Spinal cord (tissue), 10 donors: ENCODE data around the gene EVI5. TPM values are rescaled to one million over a fixed set of nuclear protein-coding genes. Genes with fewer than 3 reads are reported as not detected.
"Not testable (repeated sequence)": the region's sequence is repeated elsewhere in the genome, so short reads cannot be mapped to it uniquely, and the experiment has no call there.

Experiments
- DNase-seq, 6 donors: peaks; one replicate each; pipeline versions ENCODE4 v3.0.0 to v3.0.0-alpha.2; 2013 to 2015; ENCODE audit warnings: low spot score in 6 of 6, low read depth in 4 of 6
- H3K27ac ChIP-seq: one replicate; pipeline ENCODE4 v1.5.1; 2013; ENCODE audit warnings: low read depth, low read length, control low read depth
- H3K27me3 ChIP-seq: one replicate; pipeline ENCODE4 v1.6.1; 2013; ENCODE audit warnings: low read length; ENCODE audit not compliant: control insufficient read depth, insufficient read depth
- H3K36me3 ChIP-seq: one replicate; pipeline ENCODE4 v1.6.1; 2013; ENCODE audit warnings: low read length; ENCODE audit not compliant: control insufficient read depth, insufficient read depth
- H3K4me1 ChIP-seq: one replicate; pipeline ENCODE4 v1.6.1; 2013; ENCODE audit warnings: low read length; ENCODE audit not compliant: control insufficient read depth, insufficient read depth
- H3K4me3 ChIP-seq: one replicate; pipeline ENCODE4 v1.5.1; 2013; ENCODE audit warnings: low read depth, low read length, control low read depth
- H3K9me3 ChIP-seq: one replicate; pipeline ENCODE4 v1.6.1; 2013; ENCODE audit warnings: low read length; ENCODE audit not compliant: control insufficient read depth, insufficient read depth
- WGBS: methylation state at CpG from one replicate; pipeline ENCODE4 v1.1.5; 2013; ENCODE audit warnings: missing lambda C conversion rate; ENCODE audit not compliant: insufficient coverage; 5-methylcytosine and 5-hydroxymethylcytosine counted together
- polyA plus RNA-seq, 2 donors: library from polyadenylated mRNA; unstranded; fragments of 120-200 nt; gene quantifications; one replicate each; pipeline ENCODE4 v1.2.1, GENCODE V29; 2013; ENCODE audit not compliant: insufficient read length in 2 of 2
- total RNA-seq, 2 donors: library from RNA; depleted of rRNA in 1 of 2; stranded (reverse); fragments of 120-200 nt in 1 of 2; fragments of >200 nt in 1 of 2; gene quantifications; one replicate each; pipeline versions ENCODE4 v1.2.3 to v1.2.4, GENCODE V29; 2013 to 2014
- donor health status: healthy.

The EVI5 gene
- total and polyA plus RNA-seq, 4 donors: 18.9 to 80.5 (median 41.8) TPM

DNA sequence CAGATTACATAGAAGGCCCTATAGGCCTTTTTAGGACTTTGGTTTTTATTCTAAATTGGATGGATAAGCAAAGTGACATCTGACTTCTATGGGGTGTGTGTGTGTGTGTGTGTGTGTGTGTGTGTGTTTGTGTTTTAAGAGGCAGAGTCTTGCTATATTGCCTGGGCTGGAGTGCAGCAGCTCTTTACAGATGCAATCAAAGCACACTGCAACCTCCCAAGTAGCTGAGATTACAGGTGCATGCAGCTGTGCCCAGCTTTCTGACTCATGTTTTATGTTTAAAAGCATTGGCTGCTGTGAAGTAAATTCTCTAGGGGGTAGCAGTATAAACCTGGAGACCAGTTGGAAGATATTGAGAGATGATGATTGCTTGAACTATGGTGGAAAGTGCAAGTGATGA, 12.4 kb upstream of the EVI5 start:
- H3K27me3 ChIP-seq: no peaks in the 10 kb centered on the region
- H3K27ac ChIP-seq: peak overlapping the region; percentile 65
- no peak for DNase-seq
- H3K4me1 ChIP-seq: no peaks in the 10 kb centered on the region
- H3K9me3 ChIP-seq: peaks cover 1% of the 10 kb centered on the region
- H3K4me3 ChIP-seq: no peak overlapping the region
- no peaks in the 10 kb centered on the region for H3K36me3 ChIP-seq

DNA sequence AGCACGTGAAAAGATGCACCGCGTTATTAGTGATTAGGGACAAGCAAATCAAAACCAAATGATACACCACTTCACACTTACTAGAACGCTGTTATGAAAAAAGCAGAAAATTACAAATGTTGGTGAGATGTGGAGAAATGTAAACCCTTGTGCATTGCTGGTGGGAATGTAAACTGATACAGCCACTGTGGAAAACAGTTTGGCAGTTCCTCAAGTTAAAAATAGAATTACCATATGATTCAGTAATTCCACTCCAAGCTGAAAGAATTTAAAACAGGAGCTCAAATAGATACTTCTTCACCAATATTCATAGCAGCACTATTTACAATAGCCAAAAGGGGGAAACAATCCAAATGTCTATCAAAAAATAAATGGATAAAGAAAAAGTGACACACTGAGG, 10.3 kb upstream of the EVI5 start:
- Histone ChIP-seq H3K4me3 (no peak overlapping the region), H3K9me3 (peaks cover 1% of the 10 kb centered on the region), H3K36me3 (no peaks in the 10 kb centered on the region), H3K4me1 (no peaks in the 10 kb centered on the region), H3K27ac (no peak overlapping the region), H3K27me3 (no peaks in the 10 kb centered on the region)
- no CpG with 5 or more reads among the region's 4 CpGs for WGBS
- peak in 1 of 6 donors; percentile 59 for DNase-seq

DNA sequence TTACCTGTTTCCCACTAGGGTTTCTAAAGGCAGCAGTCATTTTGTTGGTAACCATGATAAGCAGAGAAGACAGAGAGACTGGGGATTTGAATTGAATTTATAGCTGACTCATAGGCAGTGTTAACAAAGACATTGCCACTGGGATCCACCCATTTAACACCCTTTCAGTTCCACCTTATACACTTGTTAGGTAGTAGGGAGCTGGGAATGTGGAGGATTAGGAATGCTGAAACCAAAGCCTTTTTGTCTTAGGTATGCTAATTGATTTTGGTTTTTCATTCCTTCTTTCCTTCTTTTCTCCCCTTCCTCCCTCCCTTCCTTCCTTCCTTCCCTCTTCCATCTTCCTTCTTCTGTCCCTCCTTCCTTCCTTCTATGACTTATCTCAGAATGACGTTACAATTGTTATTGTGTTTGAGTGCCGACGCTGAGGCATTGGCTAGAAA, 7.5 kb upstream of the EVI5 start:
- no peak overlapping the region for H3K4me3 ChIP-seq
- no peaks in the 10 kb centered on the region for H3K4me1 ChIP-seq
- no CpG with 5 or more reads among the region's 3 CpGs for WGBS
- DNase-seq: peak in 1 of 6 donors; percentile 6
- H3K27me3 ChIP-seq: no peaks in the 10 kb centered on the region
- H3K9me3 ChIP-seq: peaks cover 1% of the 10 kb centered on the region
- H3K27ac ChIP-seq: no peak overlapping the region
- no peaks in the 10 kb centered on the region for H3K36me3 ChIP-seq

DNA sequence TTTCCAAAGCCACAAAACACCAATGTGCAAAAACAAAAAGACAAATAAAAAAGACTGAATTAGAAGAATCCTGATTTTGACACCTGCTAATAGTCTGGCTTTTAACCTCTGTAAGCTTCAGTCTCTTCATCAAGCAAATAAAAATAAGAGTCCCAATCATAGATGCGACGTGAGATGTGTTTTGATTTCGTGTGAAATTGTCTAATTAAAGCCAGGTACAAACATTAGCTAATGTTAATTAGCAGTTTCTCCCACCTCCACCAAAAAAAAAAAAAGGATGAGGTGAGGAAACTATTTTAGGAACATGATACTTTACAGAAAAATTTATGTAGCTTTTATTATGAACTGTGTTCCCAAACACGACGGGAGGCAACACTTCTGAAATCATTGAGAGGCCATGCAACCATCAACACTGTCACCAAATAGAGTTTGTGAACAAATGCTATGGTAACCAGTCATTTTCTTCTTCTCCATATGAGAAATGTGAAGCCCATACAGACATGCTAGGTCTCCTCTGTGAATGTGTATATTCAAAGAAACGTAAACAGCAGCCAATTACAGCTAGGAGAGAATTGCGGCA, 6.7 kb upstream of the EVI5 start:
- no peaks in the 10 kb centered on the region for H3K4me1 ChIP-seq
- H3K27ac ChIP-seq: no peak overlapping the region
- H3K9me3 ChIP-seq: peaks cover 1% of the 10 kb centered on the region
- no peaks in the 10 kb centered on the region for H3K36me3 ChIP-seq
- WGBS: no CpG with 5 or more reads among the region's 7 CpGs
- H3K27me3 ChIP-seq: no peaks in the 10 kb centered on the region
- DNase-seq: no peak
- H3K4me3 ChIP-seq: no peak overlapping the region

DNA sequence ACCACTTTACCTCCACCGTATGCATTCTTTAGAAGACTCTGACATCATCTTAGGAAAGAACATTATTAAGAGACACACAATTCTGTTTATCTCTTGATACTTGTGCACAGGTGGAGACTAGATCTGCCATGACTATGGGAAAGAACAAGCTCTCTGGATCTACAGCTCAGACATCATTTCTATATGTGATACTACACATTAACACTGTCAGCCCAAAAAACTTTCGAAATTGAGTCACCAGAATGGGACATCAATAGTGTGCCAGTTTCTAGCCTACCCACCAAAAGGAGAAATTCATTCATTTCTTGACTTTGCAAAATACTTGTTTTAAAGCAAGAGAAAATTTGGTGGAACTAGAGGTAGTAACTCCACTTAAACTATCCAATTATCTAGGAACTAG, 6.0 kb upstream of the EVI5 start:
- no peaks in the 10 kb centered on the region for H3K36me3 ChIP-seq
- H3K4me3 ChIP-seq: no peak overlapping the region
- peaks cover 1% of the 10 kb centered on the region for H3K9me3 ChIP-seq
- no CpG with 5 or more reads among the region's 2 CpGs for WGBS
- no peaks in the 10 kb centered on the region for H3K27me3 ChIP-seq
- peaks cover under 1% of the 10 kb centered on the region for H3K4me1 ChIP-seq
- DNase-seq: no peak
- H3K27ac ChIP-seq: no peak overlapping the region

DNA sequence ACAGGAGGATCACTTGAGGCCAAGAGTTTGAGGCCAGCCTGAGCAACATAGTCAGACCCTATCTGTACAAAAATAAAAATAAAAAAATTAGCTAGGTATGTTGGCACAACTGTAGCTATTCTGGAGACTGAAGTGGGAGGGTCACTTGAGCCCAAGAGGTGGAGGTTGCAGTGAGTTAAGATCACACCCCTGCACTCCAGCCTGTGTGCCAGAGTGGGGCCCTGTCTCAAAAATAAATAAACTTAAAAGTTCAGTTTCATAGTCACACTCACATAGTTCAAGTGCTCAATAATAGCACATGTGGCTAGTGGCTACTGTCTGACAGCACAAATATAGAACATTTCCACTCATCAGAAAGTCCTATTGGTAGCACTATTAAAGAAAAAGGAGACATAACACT, 5.2 kb upstream of the EVI5 start:
- no peak for DNase-seq
- Histone ChIP-seq H3K4me3 (no peak overlapping the region), H3K27ac (no peak overlapping the region), H3K4me1 (peaks cover 8% of the 10 kb centered on the region), H3K27me3 (no peaks in the 10 kb centered on the region), H3K36me3 (no peaks in the 10 kb centered on the region), H3K9me3 (peaks cover 1% of the 10 kb centered on the region)

DNA sequence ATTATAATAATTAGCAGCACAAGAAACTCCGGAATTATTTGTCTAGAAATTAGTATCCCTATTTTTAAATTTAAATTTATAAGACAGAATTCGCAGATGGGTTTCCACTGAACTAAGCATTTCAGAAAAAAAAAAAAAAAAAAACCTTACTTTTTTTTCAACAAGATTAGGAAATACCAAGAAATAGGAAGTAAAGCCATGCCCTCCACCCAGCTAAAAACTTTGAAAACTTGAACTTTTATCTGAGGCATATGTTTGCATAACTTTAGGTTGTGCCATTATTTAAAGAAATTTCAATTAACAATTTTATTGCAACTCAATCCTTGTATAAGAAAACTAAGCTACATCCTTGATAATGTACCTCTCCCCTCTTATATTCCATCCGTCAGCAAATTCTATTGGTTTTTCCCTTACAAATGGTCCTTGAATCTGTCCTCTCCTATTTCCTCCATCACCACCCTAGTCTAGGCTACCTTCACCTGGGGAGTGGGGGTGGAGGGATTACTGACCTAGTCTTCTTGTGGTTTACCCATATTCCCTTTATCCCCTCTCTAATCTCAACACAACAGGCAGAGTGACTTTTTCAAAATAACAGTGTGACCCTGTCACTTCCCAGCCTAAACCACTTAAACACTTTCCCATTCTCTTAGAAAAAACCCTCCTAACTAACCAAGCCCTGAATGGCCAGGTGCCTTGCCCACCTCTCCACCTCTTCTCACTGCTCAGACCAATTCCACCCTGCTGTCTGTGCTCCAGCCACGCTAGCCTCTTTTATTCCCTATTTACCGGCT, 1.4 kb upstream of the EVI5 start:
- 56% methylated on average over 2 of the region's 5 CpGs for WGBS
- DNase-seq: no peak
- peaks cover 19% of the 10 kb centered on the region for H3K4me1 ChIP-seq
- no peak overlapping the region for H3K27ac ChIP-seq
- no peaks in the 10 kb centered on the region for H3K27me3 ChIP-seq
- H3K36me3 ChIP-seq: no peaks in the 10 kb centered on the region
- no peak overlapping the region for H3K4me3 ChIP-seq
- H3K9me3 ChIP-seq: no peaks in the 10 kb centered on the region

DNA sequence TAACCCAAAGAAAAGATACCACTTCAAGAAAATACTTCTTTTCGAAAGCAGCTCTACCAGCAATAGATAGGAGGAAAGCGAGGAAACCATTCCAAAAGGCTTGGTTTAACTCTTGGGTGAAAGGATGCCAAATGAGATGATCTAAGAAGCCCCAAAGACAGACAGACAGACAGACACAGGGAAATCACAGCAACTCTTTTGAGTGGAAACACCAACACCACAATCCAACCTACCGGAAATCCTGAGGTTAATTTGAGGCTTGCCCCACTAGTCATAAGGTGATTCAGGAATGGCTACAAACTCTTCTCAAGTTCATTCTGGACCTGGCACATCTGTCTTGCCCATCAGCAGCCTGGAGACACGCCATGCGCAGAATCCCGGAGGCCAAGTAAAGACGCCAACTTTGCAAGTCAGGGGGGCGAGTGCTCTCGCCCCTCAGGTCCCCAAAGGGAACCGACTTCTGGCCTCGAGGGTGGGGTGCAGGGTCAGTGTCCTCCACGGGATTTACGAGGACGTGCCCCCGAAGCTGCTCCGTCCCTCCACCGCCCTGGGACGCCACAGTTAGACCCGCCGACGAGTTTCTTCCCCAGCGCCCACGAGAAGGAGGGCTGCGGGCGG, 778 bp downstream of the EVI5 start:
- Histone ChIP-seq H3K36me3 (no peaks in the 10 kb centered on the region), H3K27ac (peak overlapping the region; percentile 94), H3K27me3 (no peaks in the 10 kb centered on the region), H3K4me3 (peak overlapping the region; percentile 89), H3K9me3 (no peaks in the 10 kb centered on the region), H3K4me1 (peaks cover 19% of the 10 kb centered on the region)
- 0% methylated on average over 22 of the region's 25 CpGs for WGBS
- DNase-seq: peak in 5 of 6 donors; percentile 22 to 72 (median 53)

DNA sequence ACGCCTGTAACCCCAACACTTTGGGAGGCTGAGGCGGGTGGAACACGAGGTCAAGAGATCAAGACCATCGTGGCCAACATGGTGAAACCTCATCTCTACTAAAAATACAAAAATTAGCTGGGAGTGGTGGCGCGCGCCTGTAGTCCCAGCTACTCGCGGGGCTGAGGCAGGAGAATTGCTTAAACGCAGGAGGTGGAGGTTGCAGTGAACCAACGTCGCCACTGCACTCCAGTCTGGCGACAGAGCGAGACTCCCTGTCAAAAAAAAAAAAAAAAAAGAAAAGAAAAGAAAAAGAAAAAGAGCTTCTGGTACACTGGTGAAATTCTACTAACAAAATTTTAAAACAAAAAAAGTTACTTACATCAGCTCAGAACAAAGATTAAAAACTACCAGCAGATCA, 1.4 kb downstream of the EVI5 start:
- WGBS: 0% methylated on average over 1 of the region's 14 CpGs
- not testable (repeated sequence) for H3K9me3 ChIP-seq, DNase-seq, H3K27me3 ChIP-seq, H3K36me3 ChIP-seq
- H3K4me1 ChIP-seq: peaks cover 19% of the 10 kb centered on the region
- H3K4me3 ChIP-seq: peak overlapping the region; percentile 89
- peak overlapping the region; percentile 94 for H3K27ac ChIP-seq

DNA sequence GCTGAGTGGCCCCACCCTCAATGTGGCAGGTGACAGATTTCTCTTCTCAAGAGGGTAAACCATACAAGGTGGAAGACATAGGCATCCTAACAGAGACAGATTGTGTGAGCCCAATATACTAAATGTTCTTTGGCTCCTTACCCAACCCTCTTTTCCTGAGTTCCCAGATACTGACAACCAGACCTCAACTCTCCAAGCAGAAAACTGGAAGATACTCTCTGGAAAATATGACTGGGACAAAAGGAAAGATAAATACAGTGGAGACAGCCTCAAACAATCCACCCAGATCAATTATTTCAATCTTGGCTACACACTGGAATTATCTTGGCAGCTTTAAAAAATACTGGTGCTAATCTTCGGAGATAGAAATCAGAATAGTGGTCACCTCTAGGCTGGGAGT, 6.5 kb downstream of the EVI5 start:
- Histone ChIP-seq H3K27me3 (no peaks in the 10 kb centered on the region), H3K9me3 (no peaks in the 10 kb centered on the region), H3K4me3 (no peak overlapping the region), H3K4me1 (peaks cover 8% of the 10 kb centered on the region), H3K36me3 (no peaks in the 10 kb centered on the region), H3K27ac (no peak overlapping the region)
- DNase-seq: peak in 1 of 6 donors; percentile 7
- WGBS: no CpG with 5 or more reads among the region's 1 CpG
